Measurements from ENCODE around the gene SHANK2.

- TF ChIP-seq CTCF (IDR thresholded peaks at IDR 0.05): no peak
- no peak for TF ChIP-seq POLR2A (IDR thresholded peaks at IDR 0.05)
Observed at GRCh38 chr11:71242391-71242790, 10.0 kb downstream of the SHANK2 start.
